HG03064 (cell line): Measurements from ENCODE around the gene PPARA.
A peak's percentile ranks its signal among the peaks of the same experiment; 100 is the strongest.
"Not testable (repeated sequence)": the region's sequence is repeated elsewhere in the genome, so short reads cannot be mapped to it uniquely, and the experiment has no call there.

Source experiments
- ATAC-seq: cut with Tn5 transposase; IDR thresholded peaks from one replicate; pipeline ENCODE4 v1.9.1; 2021; ENCODE audit warnings: low read depth; ENCODE audit not compliant: unreplicated experiment

PPARA gene

DNA sequence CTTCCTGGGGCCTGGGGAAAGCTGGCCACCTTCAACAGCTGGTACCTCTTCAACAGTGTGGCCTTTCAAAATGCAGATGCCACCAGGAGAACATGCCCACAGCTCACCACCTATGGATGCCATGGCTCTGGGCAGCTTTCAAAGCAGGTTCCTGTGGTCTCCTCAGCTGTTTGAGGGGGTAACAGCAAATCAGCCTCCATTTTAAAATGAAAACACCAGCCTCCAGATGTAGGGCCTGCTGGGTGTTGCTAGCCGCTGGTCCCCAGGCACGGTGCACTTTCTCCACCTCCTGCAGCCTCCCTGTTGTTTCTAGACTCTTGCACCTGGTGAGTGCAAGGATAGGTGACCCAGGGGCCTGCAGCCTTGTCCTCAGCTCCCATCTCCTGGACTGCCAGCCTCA is 89.7 kb downstream of the PPARA start:
- no peak for ATAC-seq

DNA sequence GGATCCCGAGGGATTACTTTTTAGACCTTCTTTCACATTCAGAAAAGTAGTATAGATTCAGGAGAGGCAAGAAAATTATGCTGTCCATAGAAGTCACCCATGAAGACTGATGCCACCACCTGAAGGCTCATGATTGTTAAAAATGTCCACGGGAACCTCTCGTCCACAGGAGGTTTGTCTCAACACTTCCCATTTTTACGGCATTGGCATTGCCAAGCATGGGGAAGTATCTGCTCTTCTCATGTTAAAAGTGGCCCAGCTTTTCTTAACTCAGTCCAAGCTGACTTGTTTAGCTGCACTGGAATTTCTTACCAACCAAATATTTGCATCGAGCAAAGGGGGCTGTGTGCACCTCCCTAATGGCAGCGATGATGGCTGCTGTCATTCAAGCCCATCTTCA is 90.2 kb downstream of the PPARA start:
- no peak for ATAC-seq

DNA sequence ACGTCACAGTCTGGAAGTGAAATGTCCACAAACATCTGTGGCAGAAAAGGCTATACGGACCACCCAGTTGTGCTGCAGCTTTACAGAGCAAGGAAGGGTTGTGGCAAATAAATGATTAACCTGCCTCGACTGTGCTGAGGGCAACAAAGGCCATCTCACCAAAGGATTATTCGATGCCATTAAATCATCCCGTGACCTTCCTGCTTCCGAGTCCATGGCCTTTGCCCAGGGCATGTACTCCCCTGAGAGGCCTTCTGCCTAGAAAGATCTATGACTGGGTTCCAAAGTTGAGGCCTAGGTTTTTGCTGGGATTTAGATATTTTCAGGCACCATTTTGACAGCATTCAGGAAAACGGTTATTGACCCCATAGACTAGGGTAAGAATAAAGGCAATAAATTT is 90.6 kb downstream of the PPARA start:
- no peak for ATAC-seq

- no peak for ATAC-seq
Observed at GRCh38 chr22:46241396-46242007, 91.2 kb downstream of the PPARA start.

- no peak for ATAC-seq
Observed at GRCh38 chr22:46242076-46242475, 91.8 kb downstream of the PPARA start.

- ATAC-seq, result no peak
Observed at GRCh38 chr22:46244771-46245170, 94.4 kb downstream of the PPARA start.

GRCh38 chr22:46245511-46245910 is 95.2 kb downstream of the PPARA start:
- no peak for ATAC-seq

DNA sequence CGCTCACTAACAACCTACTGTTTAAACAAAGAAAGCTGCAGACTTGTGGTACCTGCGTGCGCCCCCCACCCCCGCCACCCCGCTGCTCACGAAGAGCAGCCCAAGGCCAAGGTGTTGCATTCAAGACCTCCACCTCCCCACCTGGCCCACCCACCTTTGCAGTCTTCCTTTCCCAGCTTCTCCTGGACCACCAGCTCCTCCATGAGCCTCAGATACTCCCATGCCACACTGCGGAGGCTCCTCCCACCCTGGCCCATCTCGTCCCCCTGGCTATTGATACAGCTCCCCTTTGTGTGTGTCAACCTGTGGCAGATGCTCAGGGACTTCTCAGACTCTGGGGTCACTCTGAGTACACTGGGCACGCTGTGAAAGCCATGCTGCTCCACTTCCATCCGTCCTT is 95.9 kb downstream of the PPARA start:
- ATAC-seq, result no peak

GRCh38 chr22:46247443-46247975 is 97.2 kb downstream of the PPARA start:
- no peak for ATAC-seq

DNA sequence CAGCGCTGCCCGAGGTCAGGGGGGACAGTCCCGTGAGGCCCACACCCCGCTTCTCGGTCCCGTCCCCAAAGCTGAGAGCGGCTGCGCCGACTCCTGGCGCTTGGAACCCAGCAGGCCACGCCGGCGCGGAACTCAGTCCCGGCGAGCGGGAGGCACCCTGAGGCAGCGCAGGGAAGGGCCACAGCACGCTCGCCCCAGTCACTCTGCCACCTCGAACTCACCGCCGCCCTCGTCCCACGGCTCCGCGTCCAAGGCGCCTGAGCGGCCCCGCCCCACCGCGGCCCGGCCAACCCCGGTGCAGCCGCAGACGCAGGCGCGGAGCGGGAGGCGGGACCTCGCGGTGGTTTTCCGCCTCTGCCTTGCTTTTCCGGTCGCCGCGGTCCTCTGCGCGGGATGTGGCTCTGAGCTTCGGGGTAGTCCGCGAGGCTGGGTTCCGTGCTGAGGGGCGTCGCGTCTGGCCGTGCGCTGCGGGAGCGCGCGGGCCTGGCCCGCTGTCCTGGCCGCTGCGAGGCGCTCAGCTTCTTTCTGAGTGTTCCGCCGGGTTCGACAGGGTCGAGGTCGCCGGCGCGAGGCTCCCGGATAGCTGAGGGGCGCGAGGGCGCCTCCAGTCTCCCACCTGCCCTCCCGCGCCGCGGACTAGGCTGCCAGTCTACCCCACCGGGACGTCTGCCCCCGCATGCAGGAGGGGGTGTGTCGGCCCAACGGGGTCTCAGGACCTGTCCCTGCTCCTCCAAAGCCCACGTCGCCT is 99.9 kb downstream of the PPARA start, which contains the start of gene CDPF1:
TSS of gene CDPF1 (minus strand) at position 259 of the 748 bp plus-strand sequence. CDS start 2,009 bp downstream, outside the sequence.
- ATAC-seq, result peak; percentile 68

- ATAC-seq, result no peak
Observed at GRCh38 chr22:46250783-46251125, 100.4 kb downstream of the PPARA start.

- ATAC-seq, result no peak
Observed at GRCh38 chr22:46251266-46251665, 100.9 kb downstream of the PPARA start.

DNA sequence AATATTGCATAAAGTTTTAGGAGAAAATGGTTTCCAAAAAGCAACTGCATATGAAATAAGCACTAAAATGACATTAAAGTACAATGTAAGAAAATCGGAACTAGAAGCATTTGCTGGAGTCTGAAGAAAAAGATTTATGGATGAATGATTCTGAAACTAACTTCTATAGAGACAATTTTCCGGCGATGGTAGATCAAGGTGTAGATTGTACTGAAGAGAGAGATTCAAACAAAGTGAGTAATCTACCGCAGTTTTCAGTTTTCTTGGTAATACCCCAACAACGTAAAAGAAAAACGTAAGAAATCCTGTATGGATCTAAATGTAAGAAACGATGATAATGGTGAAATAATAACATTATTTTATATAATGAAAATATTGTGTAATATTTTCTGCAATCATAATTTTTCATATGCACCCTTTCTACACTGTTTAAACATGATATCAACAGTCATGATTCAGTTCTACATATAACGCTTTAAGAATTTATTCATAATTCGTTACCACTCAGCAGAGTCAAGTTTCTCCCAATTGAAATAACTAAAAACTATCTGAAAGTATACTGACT is 101.6 kb downstream of the PPARA start:
- ATAC-seq, result no peak

- ATAC-seq, result no peak
Observed at GRCh38 chr22:46256358-46256958, 106.1 kb downstream of the PPARA start.

DNA sequence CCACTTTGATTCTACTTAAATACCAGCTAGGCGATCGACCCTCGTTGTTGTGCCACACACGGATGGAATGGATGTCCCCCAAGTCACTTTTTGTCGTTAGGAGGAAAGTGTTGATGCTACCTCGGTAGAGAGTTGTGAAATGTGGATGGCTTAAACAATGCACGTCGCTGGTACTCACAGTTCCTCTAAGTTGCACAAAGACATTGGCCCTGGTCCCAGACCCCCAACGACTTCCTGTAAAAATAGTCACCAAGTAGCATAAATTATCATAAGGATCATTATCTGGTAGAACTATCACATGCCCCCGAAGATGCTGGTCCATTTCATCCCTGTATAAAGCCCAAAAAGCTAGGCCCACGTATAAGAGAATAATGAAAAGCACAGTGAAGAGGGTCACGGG is 109.0 kb downstream of the PPARA start:
- no peak for ATAC-seq

- ATAC-seq, result no peak
Observed at GRCh38 chr22:46260038-46260437, 109.7 kb downstream of the PPARA start.

DNA sequence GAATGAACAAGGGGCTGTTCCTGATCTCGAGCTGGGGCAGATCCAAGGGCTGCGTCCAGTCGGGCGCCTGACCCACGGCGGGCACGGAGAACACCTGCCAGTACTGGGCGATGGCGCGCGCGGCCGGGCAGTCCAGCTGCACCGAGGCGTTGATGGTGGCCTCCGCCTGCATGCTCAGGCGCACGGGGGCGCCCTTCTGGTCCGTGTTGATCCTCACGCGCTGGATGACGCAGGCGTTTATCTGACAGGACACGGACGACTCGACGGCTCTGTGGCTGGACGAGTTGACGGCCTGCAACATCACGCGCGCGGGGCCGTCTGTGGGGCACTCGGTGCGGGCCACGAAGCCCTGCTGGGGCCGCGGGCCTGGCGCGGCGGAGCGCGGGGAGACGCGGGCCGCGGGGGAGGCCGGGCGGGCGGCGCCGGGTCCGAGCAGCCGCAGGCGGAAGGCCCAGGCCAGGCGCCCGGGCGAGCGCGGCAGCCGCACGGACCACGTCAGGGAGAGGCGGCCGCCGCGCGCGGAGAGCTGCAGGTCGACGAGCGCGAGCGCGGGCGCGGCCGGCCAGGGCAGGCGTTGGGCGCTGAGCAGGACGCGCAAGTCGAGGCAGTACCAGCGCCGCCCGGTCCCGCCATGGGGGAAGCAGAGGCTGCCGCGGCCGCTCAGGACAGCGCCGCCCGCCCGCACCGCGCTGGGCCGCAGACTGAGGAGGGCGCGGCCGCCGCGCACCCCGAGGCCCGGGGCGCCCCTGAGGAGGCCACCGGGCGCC is 112.3 kb downstream of the PPARA start:
- no peak for ATAC-seq

- no peak for ATAC-seq
Observed at GRCh38 chr22:46263216-46263590, 112.9 kb downstream of the PPARA start, which contains the start of gene PKDREJ. TSS of gene PKDREJ (minus strand) at chr22:46263343. CDS start at chr22:46263322, 21 bp downstream.

- not testable (repeated sequence) for ATAC-seq
Observed at GRCh38 chr22:46264520-46264919, 114.2 kb downstream of the PPARA start.

- not testable (repeated sequence) for ATAC-seq
Observed at GRCh38 chr22:46265627-46266026, 115.3 kb downstream of the PPARA start.
